VCaP (cell line): ENCODE measurements around the gene UBE2E2.
A peak's percentile ranks its signal among the peaks of the same experiment; 100 is the strongest.
"Not testable (repeated sequence)": the region's sequence is repeated elsewhere in the genome, so short reads cannot be mapped to it uniquely, and the experiment has no call there.

Experiments
- H3K27ac ChIP-seq: fragments of 450-650 bp; 2 replicates; pipeline ENCODE4 v1.5.1; 2017
- CTCF ChIP-seq: fragments of 450-650 bp; conservative IDR thresholded peaks from 2 replicates; pipeline ENCODE4 v1.5.1; 2017; ENCODE audit warnings: mild to moderate bottlenecking, moderate library complexity

Gene UBE2E2

GRCh38 chr3:23343509-23343908, 140.4 kb downstream of the UBE2E2 start:
- H3K27ac ChIP-seq: no peak overlapping the region

GRCh38 chr3:23344886-23345285, 141.8 kb downstream of the UBE2E2 start:
- H3K27ac ChIP-seq: no peak overlapping the region
- no peak for TF ChIP-seq CTCF

More at GRCh38 chr3:23343509-23343908, 140.4 kb downstream of the UBE2E2 start:
- TF ChIP-seq CTCF: no peak

- H3K27ac ChIP-seq: not testable (repeated sequence)
Measured at GRCh38 chr3:23349444-23349843, 146.3 kb downstream of the UBE2E2 start.

GRCh38 chr3:23356169-23356568, 153.0 kb downstream of the UBE2E2 start:
- H3K27ac ChIP-seq: no peak overlapping the region
- no peak for TF ChIP-seq CTCF

- no peak overlapping the region for H3K27ac ChIP-seq
- no peak for TF ChIP-seq CTCF
Measured at GRCh38 chr3:23356923-23357322, 153.8 kb downstream of the UBE2E2 start.

GRCh38 chr3:23359116-23359515, 156.0 kb downstream of the UBE2E2 start:
- TF ChIP-seq CTCF: no peak

GRCh38 chr3:23365066-23365465, 161.9 kb downstream of the UBE2E2 start:
- TF ChIP-seq CTCF: no peak
- no peak overlapping the region for H3K27ac ChIP-seq

More at GRCh38 chr3:23359116-23359515, 156.0 kb downstream of the UBE2E2 start:
- peak overlapping the region; percentile 22; the same call in 1 of the 2 replicates for H3K27ac ChIP-seq

GRCh38 chr3:23368731-23369130, 165.6 kb downstream of the UBE2E2 start:
- TF ChIP-seq CTCF: no peak
- no peak overlapping the region for H3K27ac ChIP-seq
